NCI-H187 (cell line): ENCODE measurements around the gene TNFSF4.
"Not testable (repeated sequence)": the region's sequence is repeated elsewhere in the genome, so short reads cannot be mapped to it uniquely, and the experiment has no call there.

Experiments
- DNase-seq, 2 experiments: peaks; one replicate each; lab custom pipeline; 2025; lab: John Stamatoyannopoulos, UW

TNFSF4 gene

DNA sequence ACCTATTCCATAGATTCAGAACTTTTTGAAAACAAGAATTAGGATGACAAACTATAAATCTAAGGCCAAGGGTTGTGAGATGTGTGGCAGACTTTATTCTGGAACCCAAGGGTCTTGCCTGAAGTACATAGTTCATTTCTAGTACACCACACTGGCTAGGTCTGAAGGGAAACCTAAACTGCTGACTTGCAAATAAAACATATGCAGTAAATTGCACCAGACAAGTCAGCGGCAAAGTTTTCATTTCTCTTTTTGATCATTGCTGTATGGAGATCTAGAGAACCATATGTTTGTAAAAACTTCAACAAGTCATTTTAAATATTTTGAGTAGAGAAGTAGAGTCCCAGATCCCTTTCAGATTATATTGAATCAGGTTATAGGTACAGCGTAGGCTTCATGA lies 43.9 kb downstream of the TNFSF4 start:
- no peak for DNase-seq

DNA sequence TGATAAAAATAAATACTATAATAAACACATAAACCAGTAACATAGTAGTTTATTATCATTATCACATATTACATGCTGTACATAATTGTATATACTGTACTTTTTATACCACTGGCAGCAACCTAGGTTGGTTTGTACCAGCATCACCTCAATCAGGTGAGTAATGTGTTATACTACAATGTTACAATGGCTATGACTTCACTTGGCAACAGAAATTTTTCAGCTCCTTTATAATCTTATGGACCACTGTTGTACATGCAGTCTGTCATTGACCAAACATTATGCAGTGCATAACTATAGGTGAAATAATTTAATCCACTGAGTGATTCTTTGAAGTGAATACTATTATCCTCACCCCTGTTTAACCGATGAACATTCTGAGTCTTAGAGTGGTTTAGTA lies 44.5 kb downstream of the TNFSF4 start:
- DNase-seq: no peak

DNA sequence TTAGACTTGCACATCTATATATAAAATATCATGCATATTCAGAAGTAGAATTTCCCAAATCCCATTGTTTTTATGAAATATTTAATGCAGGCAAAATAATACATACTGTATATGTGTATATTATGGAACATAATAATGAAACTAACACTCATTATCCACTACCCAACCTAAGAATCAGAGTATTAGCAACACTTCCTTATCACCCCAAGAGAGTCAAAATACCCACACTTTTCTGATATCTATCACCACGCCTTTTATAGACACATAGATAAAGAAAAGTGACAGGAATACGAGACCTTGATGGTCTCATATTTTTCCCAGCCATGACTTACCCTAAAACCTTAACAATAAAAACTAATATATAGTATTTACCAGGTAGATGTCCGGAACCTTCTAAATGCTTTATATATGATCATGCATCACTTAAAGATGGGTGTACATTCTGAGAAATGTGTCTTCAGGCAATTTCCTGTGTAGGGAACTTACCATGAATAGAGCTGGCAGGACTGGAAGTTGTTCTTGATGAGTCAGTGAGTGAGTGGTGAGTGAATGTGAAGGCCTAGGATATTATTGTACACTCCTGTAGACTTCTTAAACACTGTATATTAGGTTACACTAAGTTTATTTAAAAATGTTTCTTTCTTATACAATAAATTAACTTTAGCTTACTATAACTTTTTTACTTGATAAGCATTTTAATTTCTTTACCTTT lies 45.5 kb downstream of the TNFSF4 start:
- no peak for DNase-seq

DNA sequence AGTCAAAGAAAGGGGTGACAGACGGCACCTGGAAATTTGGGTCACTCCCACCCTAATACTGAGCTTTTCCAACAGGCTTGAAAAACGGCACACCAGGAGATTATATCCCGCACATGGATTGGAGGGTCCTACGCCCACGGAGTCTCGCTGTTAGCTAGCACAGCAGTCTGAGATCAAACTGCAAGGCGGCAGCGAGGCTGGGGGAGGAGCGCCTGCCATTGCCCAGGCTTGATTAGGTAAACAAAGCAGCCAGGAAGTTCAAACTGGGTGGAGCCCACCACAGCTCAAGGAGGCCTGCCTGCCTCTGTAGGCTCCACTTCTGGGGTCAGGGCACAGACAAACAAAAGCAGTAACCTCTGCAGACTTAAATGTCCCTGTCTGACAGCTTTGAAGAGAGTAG lies 53.2 kb downstream of the TNFSF4 start:
- not testable (repeated sequence) for DNase-seq

GRCh38 chr1:173153503-173153902 lies 53.6 kb downstream of the TNFSF4 start:
- DNase-seq: no peak

- no peak for DNase-seq
These were observed 54.5 kb downstream of the TNFSF4 start for GRCh38 chr1:173152598-173152997.

DNA sequence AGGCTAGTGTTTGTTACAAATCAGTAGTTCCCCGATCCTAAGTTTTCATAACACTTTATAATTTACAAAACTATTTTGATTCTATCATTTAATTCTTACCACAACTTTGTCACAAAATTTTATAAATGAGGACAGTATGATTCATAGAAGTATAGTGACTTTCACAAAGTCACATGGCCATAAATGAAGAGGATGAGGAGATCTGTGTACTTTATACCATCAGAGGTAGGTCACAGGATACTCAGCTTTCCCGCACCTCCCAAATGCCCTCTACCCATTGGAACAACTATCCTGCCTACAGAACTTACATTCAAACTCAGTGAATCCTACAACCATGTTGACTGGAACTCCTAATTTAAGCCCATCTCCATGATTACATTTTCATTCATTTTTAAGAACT lies 56.3 kb downstream of the TNFSF4 start:
- DNase-seq: no peak

DNA sequence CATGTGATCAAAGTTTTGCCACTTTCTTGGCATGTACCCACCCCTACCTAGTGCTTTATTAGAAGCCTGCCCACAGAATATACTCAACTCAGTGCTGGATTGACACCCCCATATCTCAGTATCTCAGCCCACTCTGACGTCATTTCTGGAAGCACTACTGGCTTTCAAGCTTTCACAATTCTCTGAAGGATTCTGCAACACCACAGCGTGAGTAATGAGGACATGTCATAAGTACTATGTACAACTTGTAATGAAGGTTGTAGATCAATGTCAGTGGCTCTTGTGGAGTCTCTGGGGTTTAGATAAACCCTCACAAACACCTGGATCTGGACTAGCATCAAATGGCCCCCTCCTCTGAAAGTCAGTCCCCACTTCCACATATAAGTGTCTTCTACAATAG lies 57.2 kb downstream of the TNFSF4 start:
- no peak for DNase-seq

- no peak for DNase-seq
These were observed 58.2 kb downstream of the TNFSF4 start for GRCh38 chr1:173148971-173149370.

DNA sequence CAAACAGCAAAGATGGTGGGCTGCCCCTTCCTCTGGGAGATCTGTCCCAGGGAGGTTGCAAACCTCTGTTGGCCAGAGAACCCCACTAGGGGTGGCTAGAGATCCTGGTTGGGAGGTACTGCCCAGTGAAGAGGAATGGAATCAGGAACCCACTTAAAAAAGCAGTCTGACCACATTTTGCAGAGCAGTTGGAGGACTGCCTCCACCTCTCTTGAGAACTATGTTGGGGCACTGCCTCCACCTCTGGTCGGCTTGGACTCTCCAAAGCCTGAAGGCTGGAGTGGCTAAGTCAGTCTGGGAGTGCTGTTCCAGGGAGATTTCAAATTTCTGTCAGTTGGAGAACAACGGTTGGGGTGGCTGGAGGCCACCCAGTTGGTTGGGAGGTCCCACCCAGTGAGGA lies 58.6 kb downstream of the TNFSF4 start:
- DNase-seq: no peak

GRCh38 chr1:173140733-173141132 lies 66.4 kb downstream of the TNFSF4 start:
- no peak for DNase-seq

DNA sequence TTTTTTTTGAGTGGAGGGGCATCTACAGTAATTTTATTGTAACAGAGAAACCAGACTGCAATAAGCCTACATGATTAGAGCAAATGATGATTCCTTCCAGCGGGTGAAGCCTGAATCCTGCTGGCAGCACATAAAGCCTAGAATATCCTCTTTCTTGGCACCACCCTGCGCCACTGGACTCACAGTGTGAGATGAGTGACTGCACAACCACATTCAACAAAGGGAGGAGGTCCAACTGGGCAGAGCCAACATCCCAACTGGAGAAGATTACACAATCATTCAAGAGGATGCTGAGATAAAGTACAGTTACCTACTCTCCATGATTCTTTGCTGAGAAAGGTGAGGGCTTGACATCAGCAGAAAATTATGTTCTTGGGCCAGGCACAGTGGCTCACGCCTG lies 67.4 kb downstream of the TNFSF4 start:
- no peak for DNase-seq

DNA sequence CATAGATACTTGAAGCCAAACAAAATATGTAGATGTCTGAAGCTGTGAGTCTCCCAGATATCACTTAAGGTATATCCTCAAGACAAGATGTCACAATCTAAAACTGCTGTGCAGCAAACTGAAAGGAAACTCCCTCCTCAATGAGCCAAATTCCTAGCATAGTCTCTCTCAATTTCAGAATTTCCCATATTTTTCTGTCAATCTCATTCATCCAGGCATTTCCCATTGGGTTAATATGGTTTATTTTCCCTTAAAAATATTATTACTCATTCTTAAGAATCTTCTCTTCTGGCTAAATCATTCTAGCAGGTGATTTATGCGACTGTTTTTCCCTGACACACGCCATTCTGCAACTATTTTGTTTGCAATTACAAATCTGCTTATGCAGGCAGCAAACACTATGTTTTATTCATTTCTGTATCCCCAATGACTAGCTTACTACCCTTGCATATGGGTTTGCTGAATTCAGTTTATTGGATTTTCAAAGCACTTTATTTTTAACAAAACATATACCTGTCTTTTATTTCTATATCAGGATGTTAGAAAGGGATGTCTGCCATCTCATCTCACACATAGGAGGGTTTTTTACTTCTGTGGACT lies 69.9 kb downstream of the TNFSF4 start:
- no peak for DNase-seq

DNA sequence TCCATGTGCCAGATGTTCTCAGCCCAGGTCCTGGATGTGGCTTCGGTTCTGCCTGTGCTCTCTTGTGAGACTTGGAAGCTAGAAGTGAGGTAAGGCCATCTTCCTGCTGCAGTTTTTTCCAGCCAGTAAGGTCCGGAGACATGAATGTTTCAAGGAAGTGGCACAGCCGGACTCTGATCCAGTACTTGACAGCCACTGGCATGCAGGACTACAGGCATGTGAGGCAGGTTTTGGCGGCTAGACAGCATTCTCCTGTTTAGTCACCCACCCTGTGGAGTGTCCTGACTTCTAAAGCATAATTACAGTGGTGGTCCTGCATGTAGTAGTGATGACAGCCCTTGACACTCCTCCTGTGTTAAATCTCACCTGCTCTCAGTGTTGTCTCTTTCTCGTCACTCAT lies 72.3 kb downstream of the TNFSF4 start:
- no peak for DNase-seq

DNA sequence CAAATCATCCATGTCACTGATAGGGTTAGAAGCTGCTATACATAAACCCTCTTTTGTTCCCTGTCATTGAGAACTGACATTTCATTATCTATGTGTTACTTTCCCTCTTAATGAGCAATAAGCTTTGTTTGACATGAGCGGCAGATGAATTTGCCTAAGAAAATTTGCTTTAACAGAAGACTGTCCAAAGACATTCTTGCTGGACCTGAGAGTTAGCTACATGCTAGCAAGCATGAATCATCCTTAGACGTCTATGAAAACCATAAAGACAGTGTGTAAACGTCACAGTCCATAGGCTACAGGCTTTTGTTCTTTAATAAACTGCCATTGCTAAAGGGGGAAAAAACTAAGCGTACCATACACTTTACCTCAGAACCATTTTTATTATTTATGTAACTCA lies 73.1 kb downstream of the TNFSF4 start:
- no peak for DNase-seq
